ENCODE results near the gene STK10.

GRCh38 chr5:172059661-172060100 lies 128.3 kb downstream of the STK10 start:
- peak; percentile 19 for TF ChIP-seq CTCF (IDR thresholded peaks at IDR 0.05; ENCODE audit: insufficient read depth, low read length)
- TF ChIP-seq POLR2AphosphoS5 (IDR thresholded peaks at IDR 0.05; ENCODE audit: low read depth), result no peak
- no peak for TF ChIP-seq REST (IDR thresholded peaks at IDR 0.05; ENCODE audit: insufficient replicate concordance, low read depth)
- TF ChIP-seq GABPA (IDR thresholded peaks at IDR 0.05; ENCODE audit: low read depth), result no peak
- TF ChIP-seq SPI1 (IDR thresholded peaks at IDR 0.05; ENCODE audit: borderline replicate concordance, low read depth), result no peak
